H1 (cell line): ENCODE measurements around the gene GBGT1. TPM values are rescaled to one million over a fixed set of nuclear protein-coding genes. Genes with fewer than 3 reads are reported as not detected.

Experiments
- BRCA1 ChIP-seq: IDR thresholded peaks from 2 replicates; pipeline ENCODE4 v1.6.1; 2012; ENCODE audit warnings: low read depth, low read length, improper control_type of control experiment
- CBX5 ChIP-seq: fragments of 300-800, 300-1000 bp; sonication (generic); IDR thresholded peaks from 2 replicates; pipeline ENCODE4 v1.7.1; 2016; ENCODE audit warnings: antibody characterized with exemption, low read length, low read depth
- FOSL1 ChIP-seq: IDR thresholded peaks from 2 replicates; pipeline ENCODE4 v1.6.1; 2011; ENCODE audit warnings: mild to moderate bottlenecking, low read depth, low read length, moderate library complexity; ENCODE audit not compliant: insufficient read depth
- RBBP5 ChIP-seq: IDR thresholded peaks from 2 replicates; pipeline ENCODE4 v1.7.1; 2012; ENCODE audit warnings: low read depth, mild to moderate bottlenecking, inconsistent platforms, low read length, moderate library complexity, borderline replicate concordance
- RNF2 ChIP-seq: fragments of 200-900, 300-1000 bp; sonication (generic); IDR thresholded peaks from 2 replicates; pipeline ENCODE4 v1.7.1; 2016; ENCODE audit warnings: borderline replicate concordance, low read depth, mild to moderate bottlenecking, antibody characterized with exemption, low read length; ENCODE audit not compliant: poor library complexity, severe bottlenecking; ENCODE audit errors: missing control alignments
- TBP ChIP-seq: IDR thresholded peaks from 2 replicates; pipeline ENCODE4 v1.6.1; 2011; ENCODE audit warnings: low read depth, low read length, improper control_type of control experiment
- YY1 ChIP-seq: IDR thresholded peaks from 2 replicates; pipeline ENCODE4 v1.6.1; 2011; ENCODE audit warnings: low read depth, mild to moderate bottlenecking, low read length
- polyA plus RNA-seq, 7 experiments: library from polyadenylated mRNA; depleted of rRNA in 3 of 7; stranded (reverse) in 5 of 7; unstranded in 2 of 7; fragments of >200 nt in 5 of 7; fragments of 200-250 nt in 2 of 7; gene quantifications; 1 replicate in 5 of 7; 2 replicates in 1 of 7; 4 replicates in 1 of 7; pipeline versions ENCODE4 v1.2.1 to v1.2.3, GENCODE V29; 2011 to 2013; ENCODE audit warnings: missing spikeins in 2 of 7, mixed read lengths in 2 of 7
- total RNA-seq: library from RNA; stranded (reverse); fragmentation: NEBNext Ultra II Directional; extraction: Animal tissue kit (Norgen Biotek cat#: 25700); gene quantifications from 2 replicates; pipeline ENCODE4 v1.2.1, GENCODE V29; 2021
- TF ChIP-seq, protein P1 (sequence below): fragments of 300-600 bp; sonication (generic); IDR thresholded peaks from 2 replicates; pipeline ENCODE4 v1.7.1; 2012; ENCODE audit warnings: low read length, moderate library complexity, mild to moderate bottlenecking, inconsistent platforms; ENCODE audit not compliant: insufficient replicate concordance
- TF ChIP-seq, protein P2 (sequence below): IDR thresholded peaks from 2 replicates; pipeline ENCODE4 v1.6.1; 2011; ENCODE audit warnings: low read depth, mild to moderate bottlenecking, low read length; ENCODE audit not compliant: insufficient read depth

Gene GBGT1
- total and polyA plus RNA-seq, 2 of the 8 experiments (the other 6 are each of a cell fraction or from before 2014, with no cell fraction given) = 7.1 to 9.7 TPM

DNA sequence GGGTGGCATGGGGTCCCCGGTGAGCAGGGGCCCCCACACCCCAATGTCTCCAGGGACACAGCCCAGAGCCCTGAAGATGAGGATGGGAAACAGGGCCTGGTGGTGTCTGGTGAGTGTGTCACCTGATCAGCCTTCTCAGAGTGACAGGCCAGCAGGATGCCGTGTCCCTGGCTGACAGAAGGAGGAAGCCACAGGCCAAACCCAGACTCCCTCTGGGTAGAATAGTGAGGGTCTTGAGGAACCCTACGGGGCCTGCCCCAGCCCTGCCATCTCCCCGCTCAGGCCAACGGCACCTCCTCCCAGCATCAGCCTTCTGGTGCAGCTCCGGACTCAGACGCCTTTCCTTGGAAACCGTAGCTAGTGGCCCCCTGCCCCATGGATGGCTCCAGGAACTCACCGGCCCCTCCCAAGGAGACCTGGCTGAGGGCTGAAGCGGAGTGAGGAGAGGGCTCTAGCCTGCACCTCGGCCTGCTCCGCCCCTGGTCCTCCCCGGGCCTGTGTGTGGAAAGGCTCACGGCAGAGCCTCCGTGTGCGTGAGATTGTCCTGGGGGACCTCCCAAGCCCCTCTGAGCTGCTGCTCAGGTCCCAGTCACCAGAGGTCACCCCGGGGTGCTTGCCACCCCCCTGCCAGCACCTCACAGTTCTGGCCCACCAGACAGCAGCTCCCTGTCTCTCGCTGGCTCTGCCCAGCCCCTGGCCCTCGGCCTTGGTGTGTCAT lies 48.7 kb downstream of the GBGT1 start (continued):
- TF ChIP-seq, protein P1, sequence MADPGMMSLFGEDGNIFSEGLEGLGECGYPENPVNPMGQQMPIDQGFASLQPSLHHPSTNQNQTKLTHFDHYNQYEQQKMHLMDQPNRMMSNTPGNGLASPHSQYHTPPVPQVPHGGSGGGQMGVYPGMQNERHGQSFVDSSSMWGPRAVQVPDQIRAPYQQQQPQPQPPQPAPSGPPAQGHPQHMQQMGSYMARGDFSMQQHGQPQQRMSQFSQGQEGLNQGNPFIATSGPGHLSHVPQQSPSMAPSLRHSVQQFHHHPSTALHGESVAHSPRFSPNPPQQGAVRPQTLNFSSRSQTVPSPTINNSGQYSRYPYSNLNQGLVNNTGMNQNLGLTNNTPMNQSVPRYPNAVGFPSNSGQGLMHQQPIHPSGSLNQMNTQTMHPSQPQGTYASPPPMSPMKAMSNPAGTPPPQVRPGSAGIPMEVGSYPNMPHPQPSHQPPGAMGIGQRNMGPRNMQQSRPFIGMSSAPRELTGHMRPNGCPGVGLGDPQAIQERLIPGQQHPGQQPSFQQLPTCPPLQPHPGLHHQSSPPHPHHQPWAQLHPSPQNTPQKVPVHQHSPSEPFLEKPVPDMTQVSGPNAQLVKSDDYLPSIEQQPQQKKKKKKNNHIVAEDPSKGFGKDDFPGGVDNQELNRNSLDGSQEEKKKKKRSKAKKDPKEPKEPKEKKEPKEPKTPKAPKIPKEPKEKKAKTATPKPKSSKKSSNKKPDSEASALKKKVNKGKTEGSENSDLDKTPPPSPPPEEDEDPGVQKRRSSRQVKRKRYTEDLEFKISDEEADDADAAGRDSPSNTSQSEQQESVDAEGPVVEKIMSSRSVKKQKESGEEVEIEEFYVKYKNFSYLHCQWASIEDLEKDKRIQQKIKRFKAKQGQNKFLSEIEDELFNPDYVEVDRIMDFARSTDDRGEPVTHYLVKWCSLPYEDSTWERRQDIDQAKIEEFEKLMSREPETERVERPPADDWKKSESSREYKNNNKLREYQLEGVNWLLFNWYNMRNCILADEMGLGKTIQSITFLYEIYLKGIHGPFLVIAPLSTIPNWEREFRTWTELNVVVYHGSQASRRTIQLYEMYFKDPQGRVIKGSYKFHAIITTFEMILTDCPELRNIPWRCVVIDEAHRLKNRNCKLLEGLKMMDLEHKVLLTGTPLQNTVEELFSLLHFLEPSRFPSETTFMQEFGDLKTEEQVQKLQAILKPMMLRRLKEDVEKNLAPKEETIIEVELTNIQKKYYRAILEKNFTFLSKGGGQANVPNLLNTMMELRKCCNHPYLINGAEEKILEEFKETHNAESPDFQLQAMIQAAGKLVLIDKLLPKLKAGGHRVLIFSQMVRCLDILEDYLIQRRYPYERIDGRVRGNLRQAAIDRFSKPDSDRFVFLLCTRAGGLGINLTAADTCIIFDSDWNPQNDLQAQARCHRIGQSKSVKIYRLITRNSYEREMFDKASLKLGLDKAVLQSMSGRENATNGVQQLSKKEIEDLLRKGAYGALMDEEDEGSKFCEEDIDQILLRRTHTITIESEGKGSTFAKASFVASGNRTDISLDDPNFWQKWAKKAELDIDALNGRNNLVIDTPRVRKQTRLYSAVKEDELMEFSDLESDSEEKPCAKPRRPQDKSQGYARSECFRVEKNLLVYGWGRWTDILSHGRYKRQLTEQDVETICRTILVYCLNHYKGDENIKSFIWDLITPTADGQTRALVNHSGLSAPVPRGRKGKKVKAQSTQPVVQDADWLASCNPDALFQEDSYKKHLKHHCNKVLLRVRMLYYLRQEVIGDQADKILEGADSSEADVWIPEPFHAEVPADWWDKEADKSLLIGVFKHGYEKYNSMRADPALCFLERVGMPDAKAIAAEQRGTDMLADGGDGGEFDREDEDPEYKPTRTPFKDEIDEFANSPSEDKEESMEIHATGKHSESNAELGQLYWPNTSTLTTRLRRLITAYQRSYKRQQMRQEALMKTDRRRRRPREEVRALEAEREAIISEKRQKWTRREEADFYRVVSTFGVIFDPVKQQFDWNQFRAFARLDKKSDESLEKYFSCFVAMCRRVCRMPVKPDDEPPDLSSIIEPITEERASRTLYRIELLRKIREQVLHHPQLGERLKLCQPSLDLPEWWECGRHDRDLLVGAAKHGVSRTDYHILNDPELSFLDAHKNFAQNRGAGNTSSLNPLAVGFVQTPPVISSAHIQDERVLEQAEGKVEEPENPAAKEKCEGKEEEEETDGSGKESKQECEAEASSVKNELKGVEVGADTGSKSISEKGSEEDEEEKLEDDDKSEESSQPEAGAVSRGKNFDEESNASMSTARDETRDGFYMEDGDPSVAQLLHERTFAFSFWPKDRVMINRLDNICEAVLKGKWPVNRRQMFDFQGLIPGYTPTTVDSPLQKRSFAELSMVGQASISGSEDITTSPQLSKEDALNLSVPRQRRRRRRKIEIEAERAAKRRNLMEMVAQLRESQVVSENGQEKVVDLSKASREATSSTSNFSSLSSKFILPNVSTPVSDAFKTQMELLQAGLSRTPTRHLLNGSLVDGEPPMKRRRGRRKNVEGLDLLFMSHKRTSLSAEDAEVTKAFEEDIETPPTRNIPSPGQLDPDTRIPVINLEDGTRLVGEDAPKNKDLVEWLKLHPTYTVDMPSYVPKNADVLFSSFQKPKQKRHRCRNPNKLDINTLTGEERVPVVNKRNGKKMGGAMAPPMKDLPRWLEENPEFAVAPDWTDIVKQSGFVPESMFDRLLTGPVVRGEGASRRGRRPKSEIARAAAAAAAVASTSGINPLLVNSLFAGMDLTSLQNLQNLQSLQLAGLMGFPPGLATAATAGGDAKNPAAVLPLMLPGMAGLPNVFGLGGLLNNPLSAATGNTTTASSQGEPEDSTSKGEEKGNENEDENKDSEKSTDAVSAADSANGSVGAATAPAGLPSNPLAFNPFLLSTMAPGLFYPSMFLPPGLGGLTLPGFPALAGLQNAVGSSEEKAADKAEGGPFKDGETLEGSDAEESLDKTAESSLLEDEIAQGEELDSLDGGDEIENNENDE = no peak
- TF ChIP-seq TBP (no peak), RBBP5 (no peak), RNF2 (no peak), CBX5 (no peak), FOSL1 (no peak), BRCA1 (no peak), YY1 (no peak)
- TF ChIP-seq, protein P2, sequence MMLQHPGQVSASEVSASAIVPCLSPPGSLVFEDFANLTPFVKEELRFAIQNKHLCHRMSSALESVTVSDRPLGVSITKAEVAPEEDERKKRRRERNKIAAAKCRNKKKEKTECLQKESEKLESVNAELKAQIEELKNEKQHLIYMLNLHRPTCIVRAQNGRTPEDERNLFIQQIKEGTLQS = no peak
